Caki2 (cell line): ENCODE measurements around the gene PTGDR. TPM values are rescaled to one million over a fixed set of nuclear protein-coding genes. Genes with fewer than 3 reads are reported as not detected.

Experiments
- DNase-seq: peaks from one replicate; pipeline ENCODE4 v3.0.0-alpha.2; 2015; ENCODE audit warnings: low read depth
- in situ Hi-C: cut with HindIII; loops from 2 replicates; pipeline ENCODE4 v1.10.0; 2016; ENCODE audit warnings: low sequenced_read_pairs, low pct_unique_long_range_greater_than_20kb, mixed read lengths
- total RNA-seq: library from RNA; depleted of rRNA; stranded (reverse); fragments of >200 nt; shearing (Covaris generic); gene quantifications from 2 replicates; pipeline ENCODE4 v1.2.3, GENCODE V29; 2014; ENCODE audit warnings: low replicate concordance; rRNA removed

The PTGDR gene, protein sequence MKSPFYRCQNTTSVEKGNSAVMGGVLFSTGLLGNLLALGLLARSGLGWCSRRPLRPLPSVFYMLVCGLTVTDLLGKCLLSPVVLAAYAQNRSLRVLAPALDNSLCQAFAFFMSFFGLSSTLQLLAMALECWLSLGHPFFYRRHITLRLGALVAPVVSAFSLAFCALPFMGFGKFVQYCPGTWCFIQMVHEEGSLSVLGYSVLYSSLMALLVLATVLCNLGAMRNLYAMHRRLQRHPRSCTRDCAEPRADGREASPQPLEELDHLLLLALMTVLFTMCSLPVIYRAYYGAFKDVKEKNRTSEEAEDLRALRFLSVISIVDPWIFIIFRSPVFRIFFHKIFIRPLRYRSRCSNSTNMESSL
- total RNA-seq = not detected in 2 replicates

DNA sequence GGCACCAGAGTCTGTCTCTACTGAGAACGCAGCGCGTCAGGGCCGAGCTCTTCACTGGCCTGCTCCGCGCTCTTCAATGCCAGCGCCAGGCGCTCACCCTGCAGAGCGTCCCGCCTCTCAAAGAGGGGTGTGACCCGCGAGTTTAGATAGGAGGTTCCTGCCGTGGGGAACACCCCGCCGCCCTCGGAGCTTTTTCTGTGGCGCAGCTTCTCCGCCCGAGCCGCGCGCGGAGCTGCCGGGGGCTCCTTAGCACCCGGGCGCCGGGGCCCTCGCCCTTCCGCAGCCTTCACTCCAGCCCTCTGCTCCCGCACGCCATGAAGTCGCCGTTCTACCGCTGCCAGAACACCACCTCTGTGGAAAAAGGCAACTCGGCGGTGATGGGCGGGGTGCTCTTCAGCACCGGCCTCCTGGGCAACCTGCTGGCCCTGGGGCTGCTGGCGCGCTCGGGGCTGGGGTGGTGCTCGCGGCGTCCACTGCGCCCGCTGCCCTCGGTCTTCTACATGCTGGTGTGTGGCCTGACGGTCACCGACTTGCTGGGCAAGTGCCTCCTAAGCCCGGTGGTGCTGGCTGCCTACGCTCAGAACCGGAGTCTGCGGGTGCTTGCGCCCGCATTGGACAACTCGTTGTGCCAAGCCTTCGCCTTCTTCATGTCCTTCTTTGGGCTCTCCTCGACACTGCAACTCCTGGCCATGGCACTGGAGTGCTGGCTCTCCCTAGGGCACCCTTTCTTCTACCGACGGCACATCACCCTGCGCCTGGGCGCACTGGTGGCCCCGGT is at the start of gene PTGDR:
PTGDR (plus strand) TSS at position 198 of the 778 bp plus-strand sequence; CDS start at position 315, 117 bp downstream.
- in situ Hi-C loops = no loop called here
- no peak for DNase-seq

DNA sequence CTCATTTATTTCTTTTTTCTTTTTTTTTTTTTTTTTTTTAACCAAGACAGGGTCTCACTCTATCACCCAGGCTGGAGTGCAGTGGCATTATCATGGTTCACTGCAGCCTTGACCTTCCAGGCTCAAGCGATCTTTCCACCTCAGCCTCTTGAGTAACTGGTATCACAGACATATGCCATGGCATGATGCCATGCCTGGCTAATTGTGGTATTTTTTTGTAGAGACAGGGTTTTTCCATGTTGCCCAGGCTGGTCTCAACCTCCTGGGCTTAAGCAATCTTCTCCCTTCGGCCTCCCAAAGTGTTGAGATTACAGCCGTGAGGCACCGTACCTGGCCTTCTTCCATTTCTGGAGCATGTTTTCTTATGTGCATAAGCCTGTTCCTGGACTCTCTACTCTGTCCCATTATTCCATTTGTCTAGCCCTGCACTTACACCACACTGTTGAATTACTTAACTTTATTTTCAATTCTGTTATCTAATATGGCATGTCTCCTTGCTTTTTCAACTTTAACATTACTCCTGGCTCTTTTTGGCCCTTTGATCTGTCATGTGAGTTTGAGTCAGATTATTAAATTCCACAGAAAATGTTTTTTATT is 47.9 kb upstream of the PTGDR start:
- in situ Hi-C loops = no loop called here
- DNase-seq = no peak

DNA sequence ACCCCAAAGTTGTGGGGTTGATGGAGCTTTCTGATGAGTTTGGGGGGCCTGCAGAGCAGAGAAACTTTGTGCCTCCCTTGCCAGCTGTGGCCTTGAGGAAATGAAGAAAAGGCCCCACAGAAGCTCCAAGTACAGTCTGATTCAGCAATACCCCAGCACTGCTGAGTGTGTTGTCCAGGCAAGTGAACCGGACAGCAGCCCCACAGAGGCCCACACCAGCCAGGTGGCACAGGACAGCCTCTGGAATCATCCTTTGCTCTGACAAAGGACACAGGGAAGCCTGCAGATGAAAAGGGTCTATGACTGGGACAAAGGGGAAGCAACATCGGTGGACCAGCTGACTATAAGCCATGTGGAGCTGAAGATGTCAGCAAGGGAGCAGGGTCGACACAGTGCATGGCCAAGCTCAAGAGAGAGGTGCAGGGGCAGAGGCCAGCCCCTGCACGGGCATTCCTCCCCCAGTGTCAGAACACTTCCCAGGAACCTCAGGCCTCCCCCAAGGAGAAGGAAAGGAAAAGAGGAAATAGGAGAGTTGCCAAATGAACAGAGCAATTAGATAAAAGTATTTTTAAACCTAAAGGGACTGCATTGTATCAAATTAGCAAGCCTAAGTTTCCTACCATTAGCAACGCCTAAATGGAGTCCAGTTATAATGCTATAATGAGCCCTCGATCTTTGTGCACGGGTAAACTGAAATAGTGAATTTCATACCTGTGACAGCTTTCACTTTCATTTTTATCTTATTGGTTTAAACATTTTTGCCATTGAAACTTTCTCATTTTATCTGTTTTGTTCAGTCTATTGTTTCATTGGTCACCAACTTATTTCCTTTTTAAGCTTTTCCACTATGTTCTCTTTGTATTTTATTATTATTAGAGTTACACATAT is 46.3 kb upstream of the PTGDR start:
- in situ Hi-C loops = no loop called here
- no peak for DNase-seq

DNA sequence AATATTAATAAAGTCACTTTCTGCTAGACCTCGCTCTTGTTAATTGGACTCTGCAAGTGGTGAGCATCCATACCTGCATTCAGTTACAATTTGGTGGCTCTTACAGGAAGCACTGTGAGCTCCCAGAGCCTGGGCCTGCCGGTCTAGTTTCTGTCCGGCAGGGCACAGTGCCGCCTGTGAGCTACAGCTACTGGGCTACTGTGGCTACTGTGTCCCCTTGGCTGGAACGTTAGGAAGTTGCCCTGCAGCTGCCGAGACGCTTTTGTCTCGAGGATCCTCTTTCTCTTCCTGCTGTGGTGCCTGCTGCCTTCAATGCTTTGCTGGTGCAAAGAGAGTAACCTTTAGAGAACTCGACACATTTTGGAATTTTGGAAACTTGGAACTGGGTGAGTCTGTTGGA is 44.6 kb upstream of the PTGDR start:
- in situ Hi-C loops = no loop called here
- DNase-seq = no peak

DNA sequence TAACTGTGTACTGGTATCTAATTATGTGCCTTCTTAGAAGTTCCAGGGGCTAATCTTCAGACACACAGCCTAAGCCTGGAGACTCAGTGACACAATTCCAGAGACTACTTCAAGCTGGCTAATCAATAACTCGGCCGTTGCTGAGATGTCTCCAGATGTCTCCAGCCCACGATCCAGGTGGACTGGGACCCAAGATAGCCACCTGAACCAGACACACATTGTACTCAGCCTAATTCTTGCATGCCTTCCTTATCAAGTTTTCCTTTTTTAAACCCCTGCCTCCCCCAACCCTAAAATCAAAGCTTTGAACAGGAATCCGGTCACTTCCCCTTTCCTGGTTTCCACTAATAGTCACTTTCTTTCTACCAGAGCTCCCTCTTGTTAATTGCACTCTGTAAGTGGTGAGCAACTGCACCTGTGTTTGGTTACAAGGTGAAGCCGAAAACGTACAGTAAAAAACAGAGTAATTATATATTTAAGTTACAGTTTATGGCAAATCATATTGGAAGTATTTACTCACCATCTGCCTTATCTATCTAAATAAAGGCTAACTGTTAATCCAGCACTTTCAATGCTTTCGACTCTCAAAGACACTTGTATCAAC is 39.8 kb upstream of the PTGDR start:
- in situ Hi-C loops = no loop called here
- no peak for DNase-seq

DNA sequence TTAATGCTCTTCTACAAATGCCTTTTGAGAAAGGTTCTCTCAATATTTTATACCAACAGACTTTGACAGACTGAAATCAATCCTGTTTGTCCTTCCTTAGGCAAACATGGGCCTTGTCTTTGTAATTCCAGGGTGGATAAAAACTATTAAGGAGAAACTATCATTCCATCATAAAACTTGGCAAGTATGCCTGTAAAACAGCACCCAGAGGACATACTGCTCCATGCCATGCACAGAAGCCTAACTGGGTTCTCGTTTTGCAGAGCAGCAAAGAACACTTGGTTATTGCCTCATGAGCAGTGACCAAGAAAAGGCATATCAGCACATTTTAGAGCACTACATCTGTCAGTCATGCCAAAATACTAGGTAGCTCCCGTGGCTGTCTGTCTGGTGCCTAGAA is 33.8 kb upstream of the PTGDR start:
- in situ Hi-C loops = no loop called here
- no peak for DNase-seq

DNA sequence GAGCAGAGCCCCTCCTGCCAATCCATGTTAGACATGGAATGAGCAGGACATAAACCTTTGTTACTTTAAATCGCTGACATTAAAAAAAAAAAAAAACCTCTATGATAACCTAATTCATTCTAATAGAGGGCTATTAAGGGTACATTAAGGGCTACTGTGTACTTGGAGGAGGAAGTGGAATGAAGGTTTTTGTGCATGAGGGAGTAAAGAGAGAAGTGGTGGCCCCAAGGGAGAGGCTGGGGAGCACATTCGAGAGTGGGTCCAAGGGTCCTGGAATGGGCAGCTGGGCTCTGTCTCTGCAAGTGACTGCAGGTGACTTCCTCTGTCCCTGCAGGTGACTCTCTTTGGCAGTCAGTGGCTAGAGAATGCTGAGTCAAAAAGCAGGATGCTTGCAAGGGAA is 32.1 kb upstream of the PTGDR start:
- DNase-seq = no peak
- in situ Hi-C loops = no loop called here

DNA sequence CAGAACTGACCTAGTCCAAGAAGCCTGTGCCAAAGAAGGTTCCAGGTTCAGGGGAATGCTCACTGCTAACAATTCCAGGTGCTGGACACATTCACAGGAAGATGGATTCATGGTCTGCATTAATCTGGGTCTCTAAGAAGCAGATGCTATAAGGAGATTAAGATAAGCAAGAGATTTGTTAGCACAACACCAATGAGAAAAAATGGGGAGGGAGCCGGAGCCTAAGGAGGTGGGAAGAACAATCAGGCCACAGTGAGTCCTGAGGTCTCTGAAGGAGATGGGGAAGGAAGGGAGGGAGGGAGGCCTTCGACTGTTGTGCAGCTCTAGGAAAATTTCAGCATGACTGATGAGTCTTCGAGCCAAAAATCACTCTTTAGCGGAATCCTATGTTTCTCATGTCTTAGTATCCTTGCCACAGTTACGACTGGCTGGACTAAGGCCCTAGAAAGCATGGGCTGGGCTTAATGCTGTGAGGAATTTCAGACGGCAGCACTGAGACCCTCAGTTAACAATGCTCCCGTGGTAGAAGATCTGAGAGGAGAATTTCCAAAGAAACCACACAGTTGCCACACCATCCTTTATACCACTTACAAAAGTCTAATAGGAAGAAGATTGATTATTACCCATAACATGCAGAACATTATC is 31.5 kb upstream of the PTGDR start:
- in situ Hi-C loops = no loop called here
- DNase-seq = no peak

DNA sequence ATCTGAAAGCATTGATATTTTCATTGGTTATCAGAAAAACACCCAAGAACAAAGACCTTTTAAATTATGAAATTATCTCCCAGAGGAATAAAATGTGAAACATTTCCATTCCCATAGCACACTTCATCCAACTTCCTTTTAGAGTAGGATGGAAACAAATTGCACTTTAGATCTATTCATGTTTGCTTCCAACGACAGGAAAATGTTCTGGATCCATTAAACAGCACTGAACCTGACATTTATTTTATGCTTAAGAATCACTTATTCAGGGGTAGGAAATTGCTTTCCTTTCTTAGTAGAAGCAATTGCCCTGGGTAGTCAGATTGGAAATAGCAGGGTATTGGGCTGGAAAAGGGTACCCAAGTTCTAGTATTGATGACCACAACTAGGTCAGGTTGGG is 28.8 kb upstream of the PTGDR start:
- DNase-seq = no peak
- in situ Hi-C loops = no loop called here

DNA sequence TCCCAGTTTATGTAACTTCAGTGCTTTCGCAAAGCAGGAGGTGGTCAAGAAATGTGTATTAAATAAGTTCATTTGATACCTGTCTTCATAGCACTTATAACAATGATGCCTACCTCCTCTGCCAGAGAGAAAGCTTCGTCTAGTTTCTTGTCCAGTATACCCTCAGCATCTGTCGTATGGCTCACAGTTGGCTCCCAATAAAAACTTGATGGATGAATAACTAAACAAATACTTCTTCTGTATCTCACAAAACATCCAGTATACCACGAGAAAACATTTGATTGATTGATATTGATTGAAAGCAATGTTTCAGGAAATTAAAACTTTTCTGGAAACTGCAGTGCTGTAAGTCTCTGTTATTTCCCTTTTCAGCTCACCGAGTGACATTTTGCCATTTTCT is 26.9 kb upstream of the PTGDR start:
- no peak for DNase-seq
- in situ Hi-C loops = no loop called here

DNA sequence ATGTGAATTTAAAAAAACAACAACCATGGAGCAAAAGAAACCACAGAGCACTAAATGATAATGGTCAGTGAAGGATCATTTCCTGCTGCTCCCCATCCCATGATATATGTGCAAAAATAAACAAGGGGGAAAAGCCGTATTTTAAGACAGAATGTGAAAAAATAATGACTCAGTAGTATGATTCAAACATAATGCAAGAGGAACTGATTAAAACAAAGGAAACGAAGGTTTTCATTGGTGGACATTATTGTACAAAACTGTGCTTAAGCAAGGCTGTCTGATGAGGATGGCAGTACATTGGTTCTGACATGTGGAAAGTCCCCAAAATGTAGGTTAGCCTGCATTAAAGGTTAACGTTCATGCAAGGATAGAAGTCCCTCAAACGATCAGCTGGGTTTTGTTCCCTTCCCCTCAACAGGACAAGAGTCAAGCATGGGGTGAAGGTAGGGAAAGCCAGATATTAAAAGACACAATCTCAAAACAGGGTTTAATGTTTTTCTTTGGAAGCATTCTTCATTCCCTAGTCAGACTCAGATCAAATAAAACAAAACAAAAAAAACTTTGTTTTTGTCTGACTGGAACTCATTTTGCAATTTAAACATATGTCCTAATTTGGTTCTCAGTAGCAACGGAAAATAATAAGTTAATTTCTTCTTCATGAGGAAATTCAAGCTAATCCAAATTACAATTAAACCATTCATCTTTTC is 26.3 kb upstream of the PTGDR start:
- in situ Hi-C loops = no loop called here
- no peak for DNase-seq

DNA sequence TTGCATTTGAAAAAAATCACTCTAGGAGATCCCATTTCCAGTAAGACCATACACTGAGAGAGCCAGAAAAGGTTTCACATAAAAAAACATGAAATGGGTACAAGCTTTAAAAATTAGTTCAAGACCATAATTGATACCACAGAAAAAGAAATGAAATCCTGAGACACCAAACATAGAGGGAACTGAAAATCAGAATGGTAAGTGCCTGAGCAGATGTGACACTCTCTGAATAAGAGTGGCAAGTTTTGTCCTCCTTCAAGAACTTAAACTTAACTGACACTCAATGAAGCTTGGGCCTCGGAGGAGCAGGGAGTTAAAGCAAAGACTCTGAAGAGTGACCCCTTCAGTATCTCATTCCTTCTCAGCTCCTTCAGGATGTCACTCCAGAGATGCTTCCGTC is 23.2 kb upstream of the PTGDR start:
- in situ Hi-C loops = no loop called here
- no peak for DNase-seq

DNA sequence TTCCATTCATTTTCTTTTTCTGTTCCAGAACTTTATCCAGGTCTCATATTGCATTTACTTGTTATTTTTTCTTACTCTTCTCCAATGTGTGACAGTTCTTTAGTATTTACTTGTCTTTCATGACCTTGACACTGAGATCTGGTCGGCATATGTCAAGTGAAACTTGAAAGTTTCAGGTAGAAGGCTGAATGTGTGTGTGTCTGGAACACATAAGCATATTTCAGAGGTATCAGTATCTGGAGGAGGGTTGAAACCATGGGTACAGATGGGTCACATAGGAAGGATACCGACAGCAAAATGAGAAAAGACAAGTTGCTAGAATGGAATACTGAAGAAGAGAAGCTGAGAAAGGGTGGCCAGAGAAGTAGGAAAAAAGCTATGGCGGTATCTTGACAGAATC is 22.5 kb upstream of the PTGDR start:
- no peak for DNase-seq
- in situ Hi-C loops = no loop called here

DNA sequence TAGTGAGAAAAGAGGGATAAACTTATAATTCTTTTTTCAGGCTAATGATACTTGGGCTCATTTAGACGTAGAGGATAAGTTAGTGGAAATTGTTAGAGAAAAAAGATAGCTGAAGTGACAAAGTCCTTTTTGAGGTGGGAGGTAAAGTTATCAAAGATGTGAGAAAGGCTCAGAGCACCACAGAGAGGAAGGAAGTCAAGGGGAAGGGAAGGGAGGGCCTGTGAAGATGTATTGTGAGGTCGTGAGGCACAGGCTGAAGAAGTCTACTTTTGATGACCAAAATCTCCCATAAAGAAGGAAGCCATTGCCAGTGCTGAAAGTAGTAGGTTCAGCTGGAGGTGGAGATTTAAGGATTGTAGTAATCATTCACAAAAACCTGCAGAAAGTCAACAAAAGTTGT is 19.4 kb upstream of the PTGDR start:
- no peak for DNase-seq
- in situ Hi-C loops = no loop called here

DNA sequence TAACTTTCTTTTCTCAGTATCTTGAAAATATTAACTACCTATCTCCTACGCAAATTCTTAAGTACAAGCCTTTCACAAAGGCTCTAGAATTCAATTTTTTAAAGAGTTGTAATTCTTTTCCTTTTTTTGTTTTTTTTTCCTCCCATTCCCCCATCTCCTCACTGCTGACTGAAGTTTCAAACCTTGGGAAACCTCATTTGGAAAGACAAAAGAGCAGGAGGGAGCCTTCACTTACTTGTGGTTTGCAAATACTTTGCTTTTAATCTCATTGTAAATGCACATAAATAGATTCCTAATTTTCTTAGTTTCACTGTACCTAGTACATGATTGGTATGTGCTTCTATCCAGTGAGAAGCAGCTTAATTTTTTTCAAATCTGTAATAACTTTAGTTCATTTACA is 15.8 kb upstream of the PTGDR start:
- in situ Hi-C loops = no loop called here
- DNase-seq = no peak

DNA sequence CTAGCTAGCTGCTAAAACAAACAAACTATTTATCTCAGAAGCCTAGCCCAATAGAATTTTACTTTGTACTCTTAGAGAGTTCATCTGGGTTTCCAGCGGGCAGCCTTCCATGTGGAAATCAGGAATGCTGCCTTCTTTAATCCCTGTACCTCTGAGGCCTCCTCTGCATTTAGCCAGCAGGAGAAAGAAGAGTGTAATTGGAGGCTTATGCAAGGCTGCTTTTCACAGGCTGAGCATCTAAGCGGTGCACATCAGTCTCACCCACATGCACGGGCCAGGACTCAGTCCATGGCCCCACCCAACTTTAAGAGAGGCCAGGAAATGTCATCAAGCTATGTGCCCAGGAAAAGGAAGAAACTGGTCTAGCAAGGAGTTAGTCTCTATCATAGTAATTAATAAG is 14.0 kb upstream of the PTGDR start:
- DNase-seq = no peak
- in situ Hi-C loops = no loop called here

DNA sequence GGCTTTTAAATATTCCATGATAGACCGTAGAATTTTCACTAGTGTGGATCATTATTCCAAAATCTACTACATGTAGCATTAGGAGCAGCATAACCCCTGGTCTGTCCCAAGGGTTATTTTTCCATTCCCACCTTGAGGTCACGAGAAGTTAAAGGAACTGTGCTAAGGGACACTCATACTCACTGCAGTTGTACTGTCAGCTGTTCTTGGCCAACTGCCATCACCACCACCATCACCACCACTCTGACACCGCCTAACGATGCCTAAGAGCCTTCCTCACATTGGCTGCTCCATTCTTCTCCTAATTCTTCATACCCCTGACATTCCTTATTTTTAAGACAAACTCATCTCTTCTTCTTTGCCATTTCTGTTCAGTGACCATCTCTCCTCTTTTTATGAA is 13.4 kb upstream of the PTGDR start:
- DNase-seq = no peak
- in situ Hi-C loops = no loop called here
